Stimulated activated CD4-positive, alpha-beta T cell treated with anti-CD3 and anti-CD28 coated beads, Interleukin-15, amount 100 ng/mL, for 48 hours (primary cell): Measurements from ENCODE around the gene MON2.
"Not testable (repeated sequence)": the region's sequence is repeated elsewhere in the genome, so short reads cannot be mapped to it uniquely, and the experiment has no call there.

Experiments used
- DNase-seq, 2 donors: peaks; one replicate each; pipeline ENCODE4 v3.0.0-alpha.2; 2020; ENCODE audit warnings: low read depth in 2 of 2

The MON2 gene

GRCh38 chr12:62466594-62467491 is at the start of gene MON2:
MON2 (plus strand) TSS chr12:62466826; CDS start chr12:62467208, 382 bp downstream.
- DNase-seq: peak; percentile 71 to 82

GRCh38 chr12:62426089-62426488 is 40.5 kb upstream of the MON2 start:
- DNase-seq: no peak

- DNase-seq: no peak
These were observed 37.2 kb upstream of the MON2 start for GRCh38 chr12:62429457-62429856.

GRCh38 chr12:62434494-62435302 is 31.9 kb upstream of the MON2 start:
- no peak for DNase-seq

GRCh38 chr12:62435303-62436163 is 31.1 kb upstream of the MON2 start:
- DNase-seq: peak; percentile 13 to 25

- no peak for DNase-seq
These were observed 30.5 kb upstream of the MON2 start for GRCh38 chr12:62436164-62436503.

- peak in 1 of 2 donors; percentile 37 for DNase-seq
These were observed 28.4 kb upstream of the MON2 start for GRCh38 chr12:62438098-62438692.

GRCh38 chr12:62446754-62447452 is 19.7 kb upstream of the MON2 start:
- DNase-seq: no peak

GRCh38 chr12:62448436-62448835 is 18.2 kb upstream of the MON2 start:
- DNase-seq: no peak

- not testable (repeated sequence) for DNase-seq
These were observed 11.2 kb upstream of the MON2 start for GRCh38 chr12:62455429-62455828.

GRCh38 chr12:62458626-62459025 is 8.0 kb upstream of the MON2 start:
- no peak for DNase-seq

GRCh38 chr12:62459976-62460375 is 6.7 kb upstream of the MON2 start:
- DNase-seq: no peak

- not testable (repeated sequence) for DNase-seq
These were observed 5.3 kb upstream of the MON2 start for GRCh38 chr12:62461171-62461837.

- DNase-seq: not testable (repeated sequence)
These were observed 3.4 kb upstream of the MON2 start for GRCh38 chr12:62463252-62463651.

GRCh38 chr12:62466018-62466593 is 520 bp upstream of the MON2 start:
- no peak for DNase-seq

GRCh38 chr12:62468397-62468796 is 1.8 kb downstream of the MON2 start:
- DNase-seq: no peak

- no peak for DNase-seq
These were observed 2.3 kb downstream of the MON2 start for GRCh38 chr12:62468935-62469334.

GRCh38 chr12:62469704-62470103 is 3.1 kb downstream of the MON2 start:
- no peak for DNase-seq

- no peak for DNase-seq
These were observed 5.1 kb downstream of the MON2 start for GRCh38 chr12:62471734-62472133.

GRCh38 chr12:62472472-62472871 is 5.8 kb downstream of the MON2 start:
- DNase-seq: no peak
